ENCODE results near the gene TXNDC11. TPM values are rescaled to one million over a fixed set of nuclear protein-coding genes. Genes with fewer than 3 reads are reported as not detected.

The TXNDC11 gene
- total and polyA plus RNA-seq, 9 of the 15 experiments (the other 6 are each of a cell fraction or from before 2014, with no cell fraction given) = 0.66 to 32.6 (median 26.2) TPM

- Histone ChIP-seq H3K4me1 (replicated peaks in 1 of 2; ENCODE audit: control insufficient read depth in 2 of 2, insufficient read depth in 2 of 2, low read length in 2 of 2) (peaks cover 18 to 20% of the 10 kb centered on the region in 2 experiments; a peak in 4 of 5 replicates), H3K27me3 (ENCODE audit: control insufficient read depth in 2 of 2, insufficient read depth in 2 of 2, low read length in 2 of 2) (no peaks in the 10 kb centered on the region), H3K27ac (ENCODE audit: extremely low read depth, low read depth, low read length) (peak overlapping the region; percentile 95), H3K79me2 (ENCODE audit: control insufficient read depth, insufficient read depth, low read length) (peaks cover 44% of the 10 kb centered on the region), H3K4me2 (ENCODE audit: insufficient read depth, low read length) (peak overlapping the region; percentile 88), H4K20me1 (replicated peaks; ENCODE audit: control insufficient read depth, insufficient read depth, low read length) (peaks cover 12% of the 10 kb centered on the region), H3K36me3 (ENCODE audit: control insufficient read depth, insufficient read depth, low read length) (peaks cover 15% of the 10 kb centered on the region; the same call in 2 of the 3 replicates), H3K9me3 (replicated peaks; ENCODE audit: control insufficient read depth, insufficient read depth, low read depth, low read length) (no peaks in the 10 kb centered on the region), H3K9me1 (ENCODE audit: control insufficient read depth, insufficient read depth, low read length) (no peaks in the 10 kb centered on the region), H3K4me3 (no peak overlapping the region), H3K9ac (ENCODE audit: insufficient read depth in 1 of 2, low read depth in 2 of 2, low read length in 2 of 2) (no peak overlapping the region; a peak in 2 of 4 replicates), H2AFZ (ENCODE audit: low read depth, low read length) (peak overlapping the region; percentile 96)
- in situ Hi-C loops (cut with MboI) (no loop called here), intact Hi-C loops (cut with micrococcal nuclease) (no loop called here)
- no TSS peak for BruUV-seq (replicated peaks)
- ATAC-seq (no peak), FAIRE-seq (no peak), DNase-seq (ENCODE audit: extremely low read depth in 1 of 4, low spot score in 3 of 4) (no peak)
- ChIA-PET POLR2A (interaction anchor here (1.7 to 2.7 kb wide), 3 partner anchors 12 to 53 kb away, joined by 4 to 32 read pairs (median 16); partner anchors contain the start of gene ZC3H7A), CTCF (ENCODE audit: low intra/inter-chr PET ratio) (no interaction called here)
- TF ChIP-seq ATF3 (IDR thresholded peaks at IDR 0.05) (peak; percentile 50; the same call in 1 of the 2 replicates), ATF3 (CRISPR knock-in tag; conservative IDR thresholded peaks at IDR 0.05) (no peak), MCM5 (IDR thresholded peaks at IDR 0.05; ENCODE audit: low read depth) (no peak), JUND (IDR thresholded peaks at IDR 0.05; ENCODE audit: borderline replicate concordance, low read depth, low read length) (peak; percentile 29; the same call in 1 of the 2 replicates), JUND (tag; IDR thresholded peaks at IDR 0.05; ENCODE audit: borderline replicate concordance, low read depth, low read length) (no peak)
- WGBS (ENCODE audit: insufficient coverage, low coverage, missing lambda C conversion rate) = 52% methylated on average over 5 of the region's 5 CpGs
Observed at GRCh38 chr16:11744075-11744470, 1.4 kb upstream of the TXNDC11 start.
